Right lobe of liver (tissue), 4 donors: Measurements from ENCODE around the gene CDC42EP4.

Experiments
- POLR2A ChIP-seq: fragments of 450-650 bp; IDR thresholded peaks from one replicate; pipeline ENCODE4 v1.6.1; 2017; ENCODE audit warnings: antibody characterized with exemption, mild to moderate bottlenecking
- TF ChIP-seq, protein P1 (sequence below), 4 donors: fragments of 200-600 bp in 3 of 4; fragments of 450-650 bp in 1 of 4; IDR thresholded peaks; one replicate each; pipeline versions ENCODE4 v1.5.1 to v1.8.0; 2016 to 2022; ENCODE audit warnings: antibody characterized with exemption in 4 of 4, mild to moderate bottlenecking in 2 of 4
- donor health status: DM: no; HTN: no; CAD: no.
- donor health status: DM: no; HTN: no; CAD: no.
- donor health status: DM: no; HTN: yes; CAD: no.

DNA sequence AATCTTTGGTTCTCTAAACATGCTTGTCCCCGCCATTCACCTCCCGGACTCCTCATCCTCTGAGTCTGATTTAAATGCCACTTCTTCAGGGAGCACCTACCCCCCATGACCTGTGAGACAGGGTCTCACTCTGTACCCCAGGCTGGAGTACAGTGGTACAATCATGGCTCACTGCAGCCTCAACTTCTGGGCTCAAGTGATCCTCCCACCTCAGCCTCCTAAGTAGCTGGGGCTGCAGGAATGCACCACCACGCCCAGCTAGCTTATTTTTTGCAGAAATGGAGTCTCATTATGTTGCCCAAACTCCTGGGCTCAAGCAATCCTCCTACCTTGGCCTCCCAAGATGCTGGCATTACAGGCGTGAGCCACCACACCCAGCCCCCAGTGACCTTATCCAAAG lies 37.3 kb downstream of the CDC42EP4 start:
- TF ChIP-seq, protein P1, sequence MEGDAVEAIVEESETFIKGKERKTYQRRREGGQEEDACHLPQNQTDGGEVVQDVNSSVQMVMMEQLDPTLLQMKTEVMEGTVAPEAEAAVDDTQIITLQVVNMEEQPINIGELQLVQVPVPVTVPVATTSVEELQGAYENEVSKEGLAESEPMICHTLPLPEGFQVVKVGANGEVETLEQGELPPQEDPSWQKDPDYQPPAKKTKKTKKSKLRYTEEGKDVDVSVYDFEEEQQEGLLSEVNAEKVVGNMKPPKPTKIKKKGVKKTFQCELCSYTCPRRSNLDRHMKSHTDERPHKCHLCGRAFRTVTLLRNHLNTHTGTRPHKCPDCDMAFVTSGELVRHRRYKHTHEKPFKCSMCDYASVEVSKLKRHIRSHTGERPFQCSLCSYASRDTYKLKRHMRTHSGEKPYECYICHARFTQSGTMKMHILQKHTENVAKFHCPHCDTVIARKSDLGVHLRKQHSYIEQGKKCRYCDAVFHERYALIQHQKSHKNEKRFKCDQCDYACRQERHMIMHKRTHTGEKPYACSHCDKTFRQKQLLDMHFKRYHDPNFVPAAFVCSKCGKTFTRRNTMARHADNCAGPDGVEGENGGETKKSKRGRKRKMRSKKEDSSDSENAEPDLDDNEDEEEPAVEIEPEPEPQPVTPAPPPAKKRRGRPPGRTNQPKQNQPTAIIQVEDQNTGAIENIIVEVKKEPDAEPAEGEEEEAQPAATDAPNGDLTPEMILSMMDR (IDR thresholded peaks at IDR 0.05) = no peak
- TF ChIP-seq POLR2A = no peak
